Activated CD4-positive, alpha-beta T cell treated with anti-CD3 and anti-CD28 coated beads for 48 hours (primary cell): ENCODE data around the gene TRMT44.

Experiments used
- DNase-seq: peaks from one replicate; pipeline ENCODE4 v3.0.0-alpha.2; 2020

The TRMT44 gene

GRCh38 chr4:8516061-8516573 is 75.5 kb downstream of the TRMT44 start:
- DNase-seq: no peak

- no peak for DNase-seq
These were observed 76.5 kb downstream of the TRMT44 start for GRCh38 chr4:8516996-8517550.

- DNase-seq: no peak
These were observed 77.4 kb downstream of the TRMT44 start for GRCh38 chr4:8517946-8518345.

- no peak for DNase-seq
These were observed 81.9 kb downstream of the TRMT44 start for GRCh38 chr4:8522160-8523120.

GRCh38 chr4:8523175-8523574 is 82.6 kb downstream of the TRMT44 start:
- DNase-seq: no peak

GRCh38 chr4:8523766-8524165 is 83.2 kb downstream of the TRMT44 start:
- no peak for DNase-seq

- DNase-seq: no peak
These were observed 84.2 kb downstream of the TRMT44 start for GRCh38 chr4:8524595-8525382.

GRCh38 chr4:8525383-8526120 is 85.0 kb downstream of the TRMT44 start:
- DNase-seq: no peak
